ENCODE measurements around the gene MRPL19. TPM values are rescaled to one million over a fixed set of nuclear protein-coding genes. Genes with fewer than 3 reads are reported as not detected.

Gene MRPL19
- total RNA-seq, 1 donor from 2014 or later: 39.8 TPM

- H3K4me3 ChIP-seq: no peak overlapping the region
- no peak overlapping the region for H3K27ac ChIP-seq
- intact Hi-C loops (cut with DNase I): no loop called here
- ATAC-seq (peak; percentile 81 to 87), DNase-seq (peak; percentile 78)
- H3K36me3 ChIP-seq: no peaks in the 10 kb centered on the region
- H3K4me1 ChIP-seq: peaks cover 9% of the 10 kb centered on the region
- TF ChIP-seq CTCF (IDR thresholded peaks at IDR 0.05): no peak
- no peaks in the 10 kb centered on the region for H3K9me3 ChIP-seq
- H3K27me3 ChIP-seq (ENCODE audit: low read depth): no peaks in the 10 kb centered on the region
Measured at GRCh38 chr2:75602724-75603342, 43.8 kb upstream of the MRPL19 start.

GRCh38 chr2:75603477-75603876, 43.1 kb upstream of the MRPL19 start:
- peaks cover 3% of the 10 kb centered on the region for H3K27me3 ChIP-seq (ENCODE audit: low read depth)
- no peaks in the 10 kb centered on the region for H3K36me3 ChIP-seq
- H3K27ac ChIP-seq: no peak overlapping the region
- ATAC-seq (no peak), DNase-seq (no peak)
- H3K4me1 ChIP-seq: peaks cover 10% of the 10 kb centered on the region
- H3K4me3 ChIP-seq: no peak overlapping the region
- no peak for TF ChIP-seq CTCF (IDR thresholded peaks at IDR 0.05)
- intact Hi-C loops (cut with DNase I): no loop called here
- no peaks in the 10 kb centered on the region for H3K9me3 ChIP-seq

GRCh38 chr2:75604484-75604883, 42.1 kb upstream of the MRPL19 start:
- H3K36me3 ChIP-seq: no peaks in the 10 kb centered on the region
- no peaks in the 10 kb centered on the region for H3K9me3 ChIP-seq
- peaks cover 15% of the 10 kb centered on the region for H3K4me1 ChIP-seq
- DNase-seq: no peak
- no peak overlapping the region for H3K4me3 ChIP-seq
- H3K27me3 ChIP-seq (ENCODE audit: low read depth): peaks cover 11% of the 10 kb centered on the region
- intact Hi-C loops (cut with DNase I): no loop called here
- TF ChIP-seq CTCF (IDR thresholded peaks at IDR 0.05): no peak
- no peak for ATAC-seq
- H3K27ac ChIP-seq: no peak overlapping the region

DNA sequence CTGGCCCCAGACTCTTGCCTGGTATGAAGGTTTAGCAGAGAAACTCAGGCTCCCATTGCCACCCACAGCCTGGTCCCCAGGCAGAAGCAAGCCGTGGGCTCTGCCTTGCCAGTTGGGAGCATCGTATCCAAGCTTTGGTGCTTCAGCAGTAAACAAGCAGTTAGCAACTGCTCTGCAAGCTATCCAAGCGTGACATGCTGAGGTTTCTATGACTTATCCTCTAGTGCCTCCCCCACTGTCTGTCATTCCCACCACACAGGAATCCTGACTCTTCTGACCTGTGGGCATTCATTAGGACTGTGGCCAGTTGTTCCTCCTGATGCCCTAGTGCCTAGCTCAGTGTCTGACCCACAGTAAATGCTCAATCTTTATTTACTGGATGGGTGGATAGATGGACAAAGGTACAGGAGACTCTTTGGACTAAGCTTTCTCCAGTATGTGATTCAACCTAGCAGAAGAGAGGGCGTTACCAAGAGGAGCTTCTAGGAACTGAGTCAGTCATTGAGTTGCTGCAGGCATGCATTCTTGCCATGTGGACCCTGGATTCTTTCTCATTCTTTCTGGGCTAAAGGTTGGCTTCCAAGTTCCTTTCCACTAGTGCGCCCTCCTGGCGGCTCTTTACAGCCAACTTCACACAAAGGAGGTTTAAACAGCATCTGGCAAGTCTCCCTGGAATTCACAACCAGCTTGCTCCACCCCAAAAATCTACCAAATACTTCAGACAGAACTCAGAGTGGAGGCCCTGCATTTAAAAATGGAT, 40.6 kb upstream of the MRPL19 start:
- DNase-seq (peak; percentile 59), ATAC-seq (peak; percentile 69 to 70)
- no peak for TF ChIP-seq CTCF (IDR thresholded peaks at IDR 0.05)
- Histone ChIP-seq H3K36me3 (no peaks in the 10 kb centered on the region), H3K9me3 (no peaks in the 10 kb centered on the region), H3K27ac (peak overlapping the region; percentile 60), H3K4me3 (no peak overlapping the region), H3K27me3 (ENCODE audit: low read depth) (peaks cover 12% of the 10 kb centered on the region), H3K4me1 (peaks cover 15% of the 10 kb centered on the region)
- intact Hi-C loops (cut with DNase I): no loop called here

GRCh38 chr2:75606761-75607399, 39.7 kb upstream of the MRPL19 start:
- Histone ChIP-seq H3K4me3 (no peak overlapping the region), H3K27me3 (ENCODE audit: low read depth) (peaks cover 12% of the 10 kb centered on the region), H3K9me3 (no peaks in the 10 kb centered on the region), H3K27ac (peak overlapping the region; percentile 60), H3K4me1 (peaks cover 15% of the 10 kb centered on the region), H3K36me3 (no peaks in the 10 kb centered on the region)
- DNase-seq: no peak
- TF ChIP-seq CTCF (IDR thresholded peaks at IDR 0.05): no peak
- intact Hi-C loops (cut with DNase I): no loop called here
- ATAC-seq: peak; percentile 39 to 54

Data from lower lobe of right lung (tissue), 2 donors.